Measurements from ENCODE around the gene SSH2. TPM values are rescaled to one million over a fixed set of nuclear protein-coding genes. Genes with fewer than 3 reads are reported as not detected.

SSH2 gene
- polyA plus RNA-seq, 1 of the 3 experiments (the other 2 are of a cell fraction) = 8.8 TPM

DNA sequence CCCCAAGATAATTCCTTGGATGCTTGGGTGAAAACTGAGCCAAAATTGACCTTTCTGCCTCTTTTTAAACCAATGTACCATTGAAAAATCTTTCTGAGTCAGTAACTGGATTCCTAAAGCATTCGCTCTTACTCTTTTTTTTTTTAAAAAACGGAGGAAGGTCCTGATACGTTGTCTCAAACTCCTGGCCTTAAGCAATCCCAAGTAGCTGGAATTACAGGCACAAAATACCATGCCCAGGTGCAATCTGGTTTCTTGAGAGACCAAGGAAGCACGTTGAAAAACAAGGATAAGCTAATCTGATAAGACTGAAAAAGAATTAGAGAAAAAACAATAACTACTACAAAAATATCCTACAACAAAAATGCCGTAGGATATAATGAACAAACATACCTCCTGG is 136.5 kb downstream of the SSH2 start:
- H3F3A ChIP-seq (replicated peaks; ENCODE audit: insufficient read depth) = no peaks in the 10 kb centered on the region
- ChIA-PET POLR2A (no interaction called here), CTCF (interaction anchor here (1.0 kb wide), 1 partner anchor 14 kb away, joined by 3 read pairs; no protein-coding TSS in a partner anchor)
- no peak for DNase-seq
- H3K4me2 ChIP-seq = no peak overlapping the region
- no peak overlapping the region for H3K9ac ChIP-seq
- no peaks in the 10 kb centered on the region for H3K79me2 ChIP-seq (ENCODE audit: insufficient read depth)
- H4K20me1 ChIP-seq (ENCODE audit: insufficient read depth) = no peaks in the 10 kb centered on the region
- H3K4me3 ChIP-seq (ENCODE audit: low read depth in 2 of 2, low read length in 1 of 2) = no peak overlapping the region
- no peaks in the 10 kb centered on the region for H3K4me1 ChIP-seq (ENCODE audit: control insufficient read depth in 1 of 2, insufficient read depth in 2 of 2, low read depth in 1 of 2, low read length in 1 of 2)
- 79% methylated on average over 5 of the region's 5 CpGs for WGBS (ENCODE audit: low lambda C conversion rate)
- no peaks in the 10 kb centered on the region for H3K9me3 ChIP-seq
- no peaks in the 10 kb centered on the region for H3K9me2 ChIP-seq
- H3K27me3 ChIP-seq (ENCODE audit: insufficient read depth) = no peaks in the 10 kb centered on the region
- H3K36me3 ChIP-seq (replicated peaks in 1 of 2; ENCODE audit: control insufficient read depth in 1 of 2, insufficient read depth in 2 of 2, low read length in 1 of 2) = no peaks in the 10 kb centered on the region
- H3K27ac ChIP-seq (ENCODE audit: low read depth in 2 of 2, low read length in 1 of 2) = no peak overlapping the region
- no peak overlapping the region for H2AFZ ChIP-seq (ENCODE audit: low read depth)
- no peak for TF ChIP-seq FOXM1 (IDR thresholded peaks at IDR 0.05; ENCODE audit: low read depth)

- H3K4me1 ChIP-seq (ENCODE audit: control insufficient read depth in 1 of 2, insufficient read depth in 2 of 2, low read depth in 1 of 2, low read length in 1 of 2) = no peaks in the 10 kb centered on the region; a peak in 1 of 4 replicates
- no peak overlapping the region for H3K27ac ChIP-seq (ENCODE audit: low read depth in 2 of 2, low read length in 1 of 2)
- H3K9ac ChIP-seq = no peak overlapping the region
- H2AFZ ChIP-seq (ENCODE audit: low read depth) = no peak overlapping the region
- no peak overlapping the region for H3K4me2 ChIP-seq
- no peak overlapping the region for H3K4me3 ChIP-seq (ENCODE audit: low read depth in 2 of 2, low read length in 1 of 2)
- no peaks in the 10 kb centered on the region for H3K9me3 ChIP-seq
- 98% methylated on average over 3 of the region's 3 CpGs for WGBS (ENCODE audit: low lambda C conversion rate)
- TF ChIP-seq GATA2 (CRISPR knock-in tag; IDR thresholded peaks at IDR 0.05) = no peak
- no peak for TF ChIP-seq MAX (IDR thresholded peaks at IDR 0.05; ENCODE audit: low read depth)
- no peak for TF ChIP-seq NRF1 (IDR thresholded peaks at IDR 0.05; ENCODE audit: low read depth, low read length)
- TF ChIP-seq RFX5 (IDR thresholded peaks at IDR 0.05; ENCODE audit: low read length) = no peak
- no peak for TF ChIP-seq FOSL2 (IDR thresholded peaks at IDR 0.05; ENCODE audit: borderline replicate concordance, low read depth)
- no peak for TF ChIP-seq YY1 (IDR thresholded peaks at IDR 0.05; ENCODE audit: low read depth)
- TF ChIP-seq TEAD4 (IDR thresholded peaks at IDR 0.05; ENCODE audit: borderline replicate concordance, insufficient read depth) = no peak
- TF ChIP-seq GABPA (IDR thresholded peaks at IDR 0.05; ENCODE audit: low read depth) = no peak
- TF ChIP-seq FOXJ3 (CRISPR knock-in tag; IDR thresholded peaks at IDR 0.05) = no peak
- TF ChIP-seq, protein P1, sequence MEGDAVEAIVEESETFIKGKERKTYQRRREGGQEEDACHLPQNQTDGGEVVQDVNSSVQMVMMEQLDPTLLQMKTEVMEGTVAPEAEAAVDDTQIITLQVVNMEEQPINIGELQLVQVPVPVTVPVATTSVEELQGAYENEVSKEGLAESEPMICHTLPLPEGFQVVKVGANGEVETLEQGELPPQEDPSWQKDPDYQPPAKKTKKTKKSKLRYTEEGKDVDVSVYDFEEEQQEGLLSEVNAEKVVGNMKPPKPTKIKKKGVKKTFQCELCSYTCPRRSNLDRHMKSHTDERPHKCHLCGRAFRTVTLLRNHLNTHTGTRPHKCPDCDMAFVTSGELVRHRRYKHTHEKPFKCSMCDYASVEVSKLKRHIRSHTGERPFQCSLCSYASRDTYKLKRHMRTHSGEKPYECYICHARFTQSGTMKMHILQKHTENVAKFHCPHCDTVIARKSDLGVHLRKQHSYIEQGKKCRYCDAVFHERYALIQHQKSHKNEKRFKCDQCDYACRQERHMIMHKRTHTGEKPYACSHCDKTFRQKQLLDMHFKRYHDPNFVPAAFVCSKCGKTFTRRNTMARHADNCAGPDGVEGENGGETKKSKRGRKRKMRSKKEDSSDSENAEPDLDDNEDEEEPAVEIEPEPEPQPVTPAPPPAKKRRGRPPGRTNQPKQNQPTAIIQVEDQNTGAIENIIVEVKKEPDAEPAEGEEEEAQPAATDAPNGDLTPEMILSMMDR (IDR thresholded peaks at IDR 0.05) = no peak
- TF ChIP-seq EP300 (IDR thresholded peaks at IDR 0.05; ENCODE audit: borderline replicate concordance in 1 of 2, low read depth in 1 of 2, low read length in 1 of 2) = no peak
- TF ChIP-seq TCF12 (IDR thresholded peaks at IDR 0.05) = no peak
- TF ChIP-seq PBX3 (IDR thresholded peaks at IDR 0.05) = no peak
- no peak for TF ChIP-seq MXI1 (IDR thresholded peaks at IDR 0.05; ENCODE audit: low read depth, low read length)
- no peak for TF ChIP-seq EZH2phosphoT487 (IDR thresholded peaks at IDR 0.05; ENCODE audit: borderline replicate concordance, low read depth)
- TF ChIP-seq, protein P2, sequence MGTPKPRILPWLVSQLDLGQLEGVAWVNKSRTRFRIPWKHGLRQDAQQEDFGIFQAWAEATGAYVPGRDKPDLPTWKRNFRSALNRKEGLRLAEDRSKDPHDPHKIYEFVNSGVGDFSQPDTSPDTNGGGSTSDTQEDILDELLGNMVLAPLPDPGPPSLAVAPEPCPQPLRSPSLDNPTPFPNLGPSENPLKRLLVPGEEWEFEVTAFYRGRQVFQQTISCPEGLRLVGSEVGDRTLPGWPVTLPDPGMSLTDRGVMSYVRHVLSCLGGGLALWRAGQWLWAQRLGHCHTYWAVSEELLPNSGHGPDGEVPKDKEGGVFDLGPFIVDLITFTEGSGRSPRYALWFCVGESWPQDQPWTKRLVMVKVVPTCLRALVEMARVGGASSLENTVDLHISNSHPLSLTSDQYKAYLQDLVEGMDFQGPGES (IDR thresholded peaks at IDR 0.05; ENCODE audit: low read depth, low read length) = no peak
- TF ChIP-seq FOXM1 (IDR thresholded peaks at IDR 0.05; ENCODE audit: low read depth) = no peak
- TF ChIP-seq SMC3 (IDR thresholded peaks at IDR 0.05; ENCODE audit: low read depth, low read length) = no peak
- H3K36me3 ChIP-seq (replicated peaks in 1 of 2; ENCODE audit: control insufficient read depth in 1 of 2, insufficient read depth in 2 of 2, low read length in 1 of 2) = no peaks in the 10 kb centered on the region
- H4K20me1 ChIP-seq (ENCODE audit: insufficient read depth) = no peaks in the 10 kb centered on the region
- no peaks in the 10 kb centered on the region for H3F3A ChIP-seq (replicated peaks; ENCODE audit: insufficient read depth)
- CTCF ChIA-PET = interaction anchor here (0.7 to 2.1 kb wide), 9 partner anchors 12 to 302 kb away, joined by 3 to 7 read pairs (median 3); partner anchors contain the start of gene SSH2
- POLR2A ChIA-PET = no interaction called here
- no peaks in the 10 kb centered on the region for H3K27me3 ChIP-seq (ENCODE audit: insufficient read depth)
- no peaks in the 10 kb centered on the region for H3K79me2 ChIP-seq (ENCODE audit: insufficient read depth)
- H3K9me2 ChIP-seq = no peaks in the 10 kb centered on the region
- no peak for DNase-seq
Measured at GRCh38 chr17:29791336-29792080, 138.5 kb downstream of the SSH2 start.

All from SK-N-SH (cell line).